Measurements from ENCODE around the gene TRIM61. TPM values are rescaled to one million over a fixed set of nuclear protein-coding genes. Genes with fewer than 3 reads are reported as not detected.
A peak's percentile ranks its signal among the peaks of the same experiment; 100 is the strongest.
"Not testable (repeated sequence)": the region's sequence is repeated elsewhere in the genome, so short reads cannot be mapped to it uniquely, and the experiment has no call there.

Gene TRIM61
- 1 to 10 TPM in 1 of 2 donors, under 1 TPM in 1; 0.23 to 1.3 TPM for total RNA-seq

- Histone ChIP-seq H3K27me3 (replicated peaks; ENCODE audit: insufficient read depth) (no peaks in the 10 kb centered on the region), H3K9me3 (no peaks in the 10 kb centered on the region), H3K27ac (no peak within 1 kb of the TSS), H3K4me3 (peak within 1 kb of the TSS in 1 of 2 donors; percentile 20), H3K36me3 (no peaks in the 10 kb centered on the region), H3K4me1 (replicated peaks) (no peaks in the 10 kb centered on the region)
- TF ChIP-seq POLR2A (IDR thresholded peaks at IDR 0.05): no peak
- TF ChIP-seq POLR2AphosphoS5 (IDR thresholded peaks at IDR 0.05): no peak
- 27% methylated on average over 27 of the region's 27 CpGs for WGBS
- no peak for DNase-seq (ENCODE audit: low spot score)
- intact Hi-C loops (cut with DNase I): no loop called here
These were observed at the start of gene TRIM61 for GRCh38 chr4:164977243-164978164. TSS of gene TRIM61 (minus strand) at chr4:164977657. CDS start at chr4:164970002, 7,655 bp downstream.

GRCh38 chr4:165025782-165026181 lies 48.3 kb upstream of the TRIM61 start:
- H3K4me1 ChIP-seq (replicated peaks); H3K27ac ChIP-seq; H3K9me3 ChIP-seq; H3K36me3 ChIP-seq; H3K4me3 ChIP-seq; DNase-seq (ENCODE audit: low spot score); H3K27me3 ChIP-seq (replicated peaks; ENCODE audit: insufficient read depth); intact Hi-C loops (cut with DNase I): not testable (repeated sequence)
- WGBS: 95% methylated on average over 8 of the region's 8 CpGs

DNA sequence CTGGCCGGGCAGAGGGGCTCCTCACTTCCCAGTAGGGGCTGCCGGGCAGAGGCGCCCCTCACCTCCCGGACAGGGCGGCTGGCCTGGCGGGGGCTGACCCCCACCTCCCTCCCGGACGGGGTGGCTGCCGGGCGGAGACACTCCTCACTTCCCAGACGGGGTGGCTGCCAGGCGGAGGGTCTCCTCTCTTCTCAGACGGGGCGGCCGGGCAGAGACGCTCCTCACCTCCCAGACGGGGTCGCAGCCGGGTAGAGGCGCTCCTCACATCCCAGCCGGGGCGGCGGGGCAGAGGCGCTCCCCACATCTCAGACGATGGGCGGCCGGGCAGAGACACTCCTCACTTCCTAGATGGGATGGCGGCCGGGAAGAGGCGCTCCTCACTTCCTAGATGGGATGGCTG lies 42.5 kb upstream of the TRIM61 start:
- H3K4me1 ChIP-seq (replicated peaks); H3K36me3 ChIP-seq; H3K4me3 ChIP-seq; H3K27me3 ChIP-seq (replicated peaks; ENCODE audit: insufficient read depth); H3K27ac ChIP-seq; DNase-seq (ENCODE audit: low spot score); H3K9me3 ChIP-seq; intact Hi-C loops (cut with DNase I): not testable (repeated sequence)
- WGBS: 93% methylated on average over 25 of the region's 30 CpGs

DNA sequence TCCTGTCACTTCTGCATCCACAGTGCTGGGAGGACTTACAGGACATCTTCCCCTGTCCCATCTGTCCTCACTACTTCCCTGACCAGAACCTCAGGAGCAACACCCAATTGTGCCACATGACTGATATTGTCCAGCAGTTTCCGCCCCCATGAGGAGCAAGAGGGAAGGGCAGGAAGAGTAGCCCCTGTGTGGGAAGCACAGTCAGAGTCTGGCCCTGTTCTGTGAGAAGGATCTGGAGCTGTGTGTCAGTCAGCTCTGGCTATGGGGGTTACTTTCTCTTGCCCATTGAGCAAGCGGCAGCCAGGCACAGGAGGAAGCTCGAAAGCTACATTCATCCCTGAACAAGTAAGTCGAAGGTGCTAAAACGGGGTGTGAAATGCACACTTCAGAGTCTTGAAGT lies 39.5 kb upstream of the TRIM61 start:
- H3K9me3 ChIP-seq: no peaks in the 10 kb centered on the region
- H3K27ac ChIP-seq: no peak overlapping the region
- H3K4me3 ChIP-seq: no peak overlapping the region
- no peaks in the 10 kb centered on the region for H3K27me3 ChIP-seq (replicated peaks; ENCODE audit: insufficient read depth)
- DNase-seq (ENCODE audit: low spot score): no peak
- no peak for TF ChIP-seq POLR2AphosphoS5 (IDR thresholded peaks at IDR 0.05)
- TF ChIP-seq, protein P1, sequence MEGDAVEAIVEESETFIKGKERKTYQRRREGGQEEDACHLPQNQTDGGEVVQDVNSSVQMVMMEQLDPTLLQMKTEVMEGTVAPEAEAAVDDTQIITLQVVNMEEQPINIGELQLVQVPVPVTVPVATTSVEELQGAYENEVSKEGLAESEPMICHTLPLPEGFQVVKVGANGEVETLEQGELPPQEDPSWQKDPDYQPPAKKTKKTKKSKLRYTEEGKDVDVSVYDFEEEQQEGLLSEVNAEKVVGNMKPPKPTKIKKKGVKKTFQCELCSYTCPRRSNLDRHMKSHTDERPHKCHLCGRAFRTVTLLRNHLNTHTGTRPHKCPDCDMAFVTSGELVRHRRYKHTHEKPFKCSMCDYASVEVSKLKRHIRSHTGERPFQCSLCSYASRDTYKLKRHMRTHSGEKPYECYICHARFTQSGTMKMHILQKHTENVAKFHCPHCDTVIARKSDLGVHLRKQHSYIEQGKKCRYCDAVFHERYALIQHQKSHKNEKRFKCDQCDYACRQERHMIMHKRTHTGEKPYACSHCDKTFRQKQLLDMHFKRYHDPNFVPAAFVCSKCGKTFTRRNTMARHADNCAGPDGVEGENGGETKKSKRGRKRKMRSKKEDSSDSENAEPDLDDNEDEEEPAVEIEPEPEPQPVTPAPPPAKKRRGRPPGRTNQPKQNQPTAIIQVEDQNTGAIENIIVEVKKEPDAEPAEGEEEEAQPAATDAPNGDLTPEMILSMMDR (IDR thresholded peaks at IDR 0.05): no peak
- TF ChIP-seq POLR2A (IDR thresholded peaks at IDR 0.05): no peak
- H3K4me1 ChIP-seq (replicated peaks): no peaks in the 10 kb centered on the region
- 63% methylated on average over 5 of the region's 5 CpGs for WGBS
- intact Hi-C loops (cut with DNase I): no loop called here
- H3K36me3 ChIP-seq: no peaks in the 10 kb centered on the region

GRCh38 chr4:165013691-165014090 lies 36.2 kb upstream of the TRIM61 start:
- Histone ChIP-seq H3K27me3 (replicated peaks; ENCODE audit: insufficient read depth) (no peaks in the 10 kb centered on the region), H3K9me3 (no peaks in the 10 kb centered on the region), H3K4me1 (replicated peaks) (no peaks in the 10 kb centered on the region), H3K36me3 (no peaks in the 10 kb centered on the region), H3K4me3 (no peak overlapping the region), H3K27ac (no peak overlapping the region)
- intact Hi-C loops (cut with DNase I): no loop called here
- no peak for DNase-seq (ENCODE audit: low spot score)
- no peak for TF ChIP-seq POLR2AphosphoS5 (IDR thresholded peaks at IDR 0.05)

GRCh38 chr4:165011403-165011802 lies 33.9 kb upstream of the TRIM61 start:
- no peak for DNase-seq (ENCODE audit: low spot score)
- intact Hi-C loops (cut with DNase I): no loop called here
- 83% methylated on average over 5 of the region's 5 CpGs for WGBS
- H3K4me1 ChIP-seq (replicated peaks): no peaks in the 10 kb centered on the region
- no peaks in the 10 kb centered on the region for H3K36me3 ChIP-seq
- H3K27ac ChIP-seq: no peak overlapping the region
- TF ChIP-seq, protein P1 (IDR thresholded peaks at IDR 0.05): no peak
- no peak for TF ChIP-seq POLR2AphosphoS5 (IDR thresholded peaks at IDR 0.05)
- no peak for TF ChIP-seq POLR2A (IDR thresholded peaks at IDR 0.05)
- H3K4me3 ChIP-seq: no peak overlapping the region
- no peaks in the 10 kb centered on the region for H3K9me3 ChIP-seq
- H3K27me3 ChIP-seq (replicated peaks; ENCODE audit: insufficient read depth): no peaks in the 10 kb centered on the region

DNA sequence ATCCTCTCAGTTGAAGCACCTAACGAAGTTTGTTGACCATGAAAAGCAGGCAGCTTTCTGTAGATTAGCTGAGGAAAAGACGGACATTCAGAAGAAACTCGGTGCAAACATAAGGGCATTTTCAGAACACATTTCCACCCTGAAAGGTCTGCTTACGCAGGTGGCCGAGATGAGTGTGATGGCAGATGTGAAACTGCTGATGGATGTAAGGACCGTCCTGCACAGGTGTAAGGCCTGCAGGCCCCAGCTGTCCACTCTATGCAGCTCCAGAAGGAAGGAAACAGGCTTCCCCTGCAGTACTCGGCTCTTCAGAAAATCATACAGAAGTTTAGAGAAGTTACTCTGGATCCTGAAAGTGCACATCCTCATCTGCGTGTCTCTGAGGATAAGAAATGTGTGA lies 33.5 kb upstream of the TRIM61 start:
- no peaks in the 10 kb centered on the region for H3K27me3 ChIP-seq (replicated peaks; ENCODE audit: insufficient read depth)
- no peak overlapping the region for H3K27ac ChIP-seq
- H3K4me3 ChIP-seq: no peak overlapping the region
- H3K9me3 ChIP-seq: no peaks in the 10 kb centered on the region
- H3K4me1 ChIP-seq (replicated peaks): no peaks in the 10 kb centered on the region
- 92% methylated on average over 8 of the region's 8 CpGs for WGBS
- TF ChIP-seq, protein P1 (IDR thresholded peaks at IDR 0.05): no peak
- TF ChIP-seq POLR2A (IDR thresholded peaks at IDR 0.05) (no peak), POLR2AphosphoS5 (IDR thresholded peaks at IDR 0.05) (no peak)
- H3K36me3 ChIP-seq: no peaks in the 10 kb centered on the region
- intact Hi-C loops (cut with DNase I): no loop called here
- no peak for DNase-seq (ENCODE audit: low spot score)

Measured in prostate gland (tissue), 2 donors.